Activated T-cell treated with anti-CD3 and anti-CD28 coated beads for 1 hour (primary cell): Measurements from ENCODE around the gene INPP5F.
"Not testable (repeated sequence)": the region's sequence is repeated elsewhere in the genome, so short reads cannot be mapped to it uniquely, and the experiment has no call there.

ENCODE experiments used
- DNase-seq: peaks from one replicate; pipeline ENCODE4 v3.0.0-alpha.2; 2020; ENCODE audit warnings: low read depth

The INPP5F gene

GRCh38 chr10:119705434-119705831 is 20.4 kb upstream of the INPP5F start:
- no peak for DNase-seq

- no peak for DNase-seq
Observed at GRCh38 chr10:119706521-119707278, 19.1 kb upstream of the INPP5F start.

- not testable (repeated sequence) for DNase-seq
Observed at GRCh38 chr10:119707331-119707730, 18.5 kb upstream of the INPP5F start.

GRCh38 chr10:119710935-119711334 is 14.9 kb upstream of the INPP5F start:
- not testable (repeated sequence) for DNase-seq

- no peak for DNase-seq
Observed at GRCh38 chr10:119713744-119714483, 11.9 kb upstream of the INPP5F start.

- DNase-seq, result no peak
Observed at GRCh38 chr10:119714484-119714816, 11.4 kb upstream of the INPP5F start.

GRCh38 chr10:119715628-119716505 is 10.0 kb upstream of the INPP5F start:
- no peak for DNase-seq

- no peak for DNase-seq
Observed at GRCh38 chr10:119723161-119723560, 2.7 kb upstream of the INPP5F start.

- no peak for DNase-seq
Observed at GRCh38 chr10:119723624-119724023, 2.2 kb upstream of the INPP5F start.

- DNase-seq, result no peak
Observed at GRCh38 chr10:119724593-119725516, 995 bp upstream of the INPP5F start.

GRCh38 chr10:119725517-119725827 is 378 bp upstream of the INPP5F start:
- no peak for DNase-seq

- DNase-seq, result no peak
Observed at GRCh38 chr10:119726676-119727261, 919 bp downstream of the INPP5F start.

GRCh38 chr10:119728172-119728800 is 2.4 kb downstream of the INPP5F start:
- DNase-seq, result no peak

- DNase-seq, result no peak
Observed at GRCh38 chr10:119734396-119735332, 8.8 kb downstream of the INPP5F start.

- DNase-seq, result no peak
Observed at GRCh38 chr10:119735451-119735850, 9.6 kb downstream of the INPP5F start.

GRCh38 chr10:119736220-119736619 is 10.4 kb downstream of the INPP5F start:
- no peak for DNase-seq

- DNase-seq, result no peak
Observed at GRCh38 chr10:119737039-119737663, 11.3 kb downstream of the INPP5F start.

GRCh38 chr10:119737823-119738222 is 12.0 kb downstream of the INPP5F start:
- no peak for DNase-seq

- DNase-seq, result no peak
Observed at GRCh38 chr10:119738962-119739361, 13.1 kb downstream of the INPP5F start.
